HG02840 (cell line): ENCODE measurements around the gene CMTM3.
"Not testable (repeated sequence)": the region's sequence is repeated elsewhere in the genome, so short reads cannot be mapped to it uniquely, and the experiment has no call there.

ENCODE experiments used
- ATAC-seq: cut with Tn5 transposase; IDR thresholded peaks from one replicate; pipeline ENCODE4 v1.9.1; 2021; ENCODE audit warnings: mild to moderate bottlenecking, moderate library complexity, moderate number of reproducible peaks; ENCODE audit not compliant: unreplicated experiment, low FRiP score

CMTM3 gene

DNA sequence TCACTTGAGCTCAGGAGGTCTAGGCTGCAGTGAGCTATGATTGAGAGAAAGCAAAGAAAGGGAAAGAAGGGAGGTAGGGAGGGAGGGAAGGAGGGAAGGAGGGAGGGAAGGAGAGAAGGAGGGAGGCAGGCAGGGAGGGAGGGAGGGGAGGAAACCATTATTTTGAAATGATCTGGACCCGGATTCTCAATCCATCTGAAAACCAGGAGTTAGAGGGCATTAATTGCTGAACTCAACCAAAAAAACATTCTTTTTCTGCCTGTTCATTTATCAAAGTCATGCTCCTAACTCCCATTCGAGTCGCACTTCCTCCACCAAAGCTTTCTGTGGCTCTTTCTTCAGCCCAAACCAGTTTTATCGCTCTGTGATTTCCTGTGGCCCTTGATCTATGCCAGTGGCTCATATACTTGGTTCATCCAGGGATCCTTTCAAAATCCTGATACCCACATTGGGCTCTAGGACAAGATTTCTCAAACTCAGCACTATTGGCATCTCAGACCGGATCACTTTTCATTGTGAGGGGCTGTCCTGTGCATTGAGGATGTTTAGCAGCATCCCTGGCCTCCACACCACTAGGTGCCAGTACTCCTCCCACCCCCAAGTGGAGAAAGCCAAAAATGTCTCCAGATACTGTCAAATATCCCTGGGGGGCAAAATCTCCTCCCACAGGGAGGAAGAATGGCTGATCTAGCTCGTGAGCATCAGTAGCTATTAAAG, 53.8 kb downstream of the CMTM3 start:
- ATAC-seq = no peak

DNA sequence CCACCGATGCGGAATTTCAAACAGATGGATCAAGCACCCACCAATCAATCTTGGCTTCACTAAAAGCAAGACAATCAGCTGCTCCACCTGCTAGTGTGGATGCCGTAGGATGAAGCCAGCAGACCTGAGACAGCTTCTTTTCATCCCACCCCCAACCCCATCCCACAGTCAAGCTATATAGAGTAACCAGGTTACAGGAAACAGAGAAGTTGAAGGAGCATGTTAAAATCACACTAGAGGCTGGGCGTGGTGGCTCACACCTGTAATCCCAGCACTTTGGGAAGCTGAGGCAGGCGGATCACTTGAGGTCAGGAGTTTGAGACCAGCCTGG, 54.3 kb downstream of the CMTM3 start:
- ATAC-seq = no peak

DNA sequence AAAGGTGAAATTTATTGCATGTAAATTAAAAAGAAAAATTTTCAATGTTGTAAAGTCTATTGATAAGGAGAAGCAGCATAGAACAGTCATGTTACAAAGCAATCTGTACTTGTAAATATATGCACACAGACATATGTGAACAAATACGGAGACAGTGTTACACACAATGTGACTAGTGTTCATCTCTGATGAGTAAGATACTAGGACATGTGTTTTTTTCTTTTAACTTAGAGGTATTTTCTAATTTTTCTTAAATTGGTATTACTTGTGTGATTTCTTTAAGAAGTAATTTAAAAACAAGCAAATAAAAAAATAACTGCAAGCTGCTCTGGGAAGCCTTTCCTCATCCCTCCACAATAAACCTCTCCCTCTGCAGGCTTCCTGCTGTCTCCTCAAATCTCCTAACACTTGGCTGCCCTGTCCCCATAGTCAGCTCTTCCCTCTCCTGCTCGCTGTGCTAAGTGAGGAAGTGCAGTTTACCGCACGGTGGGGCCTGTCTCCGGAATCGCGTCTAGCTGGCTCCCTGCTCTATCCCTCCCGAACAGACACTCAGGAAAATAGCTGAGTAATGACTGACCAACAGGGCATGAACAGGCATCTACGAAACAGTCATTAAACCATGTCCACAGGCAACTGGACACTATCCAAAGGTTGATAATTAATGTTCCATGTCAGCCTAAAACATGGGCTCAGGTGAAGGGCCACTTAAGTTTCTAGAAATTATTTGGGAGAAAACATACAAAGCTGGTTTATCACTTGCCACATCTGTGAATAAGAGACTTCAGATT, 56.1 kb downstream of the CMTM3 start:
- ATAC-seq = no peak

DNA sequence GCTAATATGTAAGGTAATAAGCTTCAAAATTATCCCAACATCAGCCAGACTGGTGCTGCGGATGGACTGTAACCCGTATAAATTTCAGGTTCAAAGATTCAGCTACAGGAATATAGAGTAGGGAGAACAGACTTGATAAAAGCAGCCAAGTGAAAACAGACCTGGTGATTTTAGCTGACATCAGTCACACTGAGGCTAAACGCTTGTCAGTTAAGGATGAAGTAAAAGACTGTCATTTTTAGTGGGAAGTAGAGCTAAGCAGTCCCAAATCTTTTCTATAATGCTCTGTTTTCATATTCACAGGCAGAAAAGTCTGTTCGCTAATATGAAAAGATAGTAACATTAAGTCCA, 56.7 kb downstream of the CMTM3 start:
- ATAC-seq = no peak

DNA sequence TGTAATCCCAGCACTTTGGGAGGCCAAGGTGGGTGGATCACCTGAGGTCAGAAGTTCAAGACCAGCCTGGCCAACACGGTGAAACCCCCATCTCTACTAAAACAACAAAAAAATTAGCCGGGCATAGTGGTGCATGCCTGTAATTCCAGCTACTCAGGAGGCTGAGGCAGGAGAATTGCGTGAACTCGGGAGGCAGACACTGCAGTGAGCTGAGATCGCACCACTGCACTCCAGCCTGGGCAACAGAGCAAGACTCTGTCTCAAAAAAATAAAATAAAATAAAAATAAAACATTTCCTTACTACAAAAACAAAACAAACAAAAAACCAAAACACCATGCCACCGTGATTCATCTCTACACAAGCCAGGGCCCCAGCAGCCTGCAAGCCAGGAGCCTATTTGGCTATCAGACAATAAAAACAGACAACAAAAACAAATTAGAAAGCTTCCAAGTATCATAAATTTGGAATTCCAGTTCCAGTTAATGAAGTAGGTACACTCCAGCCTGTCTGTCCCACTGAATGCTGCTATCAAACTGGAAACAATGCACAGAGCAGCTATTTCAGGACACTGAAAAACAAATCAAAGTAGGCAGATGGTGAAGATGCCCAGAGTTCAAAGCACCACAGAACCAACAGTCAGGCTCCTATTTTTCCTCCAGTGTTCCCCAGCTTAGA, 57.3 kb downstream of the CMTM3 start:
- ATAC-seq = not testable (repeated sequence)

DNA sequence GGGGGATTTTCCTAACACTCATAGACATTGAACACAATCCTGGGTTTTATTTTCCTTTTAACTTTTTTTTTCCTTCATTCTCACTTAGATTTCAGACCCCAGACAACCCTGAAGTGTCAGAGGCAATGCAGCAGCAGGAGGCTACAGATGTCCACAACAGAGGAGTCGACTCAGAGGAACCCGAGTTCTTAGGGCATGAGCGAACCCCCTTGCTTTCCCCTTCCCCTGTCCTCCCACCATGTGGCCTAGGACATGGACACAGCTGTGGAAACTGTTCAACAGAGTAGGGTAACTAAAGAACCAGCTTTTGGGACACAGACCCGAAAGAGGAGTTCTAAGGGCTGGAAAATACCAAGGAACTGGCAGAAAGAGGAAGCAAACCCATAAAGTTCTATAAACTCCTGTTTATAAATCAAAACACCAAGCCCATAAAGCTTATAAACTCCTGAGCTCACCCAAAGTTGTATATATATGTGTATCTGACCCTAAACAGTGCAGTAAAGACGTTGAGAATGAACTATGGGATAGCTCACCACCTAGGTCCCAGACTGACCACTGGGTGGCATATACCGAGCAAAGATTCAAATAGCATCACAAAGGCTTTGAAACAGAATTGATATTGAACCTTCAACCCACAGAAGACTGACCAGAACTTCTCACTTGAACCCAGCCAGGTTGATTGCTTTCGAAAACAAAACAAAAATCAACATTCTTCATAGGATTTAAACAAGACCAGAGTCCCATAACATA, 58.1 kb downstream of the CMTM3 start:
- ATAC-seq = no peak
